NCI-H1105 (cell line): ENCODE results near the gene KLHL29.

Experiments used
- DNase-seq: peaks from one replicate; lab custom pipeline; 2025; lab: John Stamatoyannopoulos, UW

Gene KLHL29

GRCh38 chr2:23695890-23696751 is 311.1 kb downstream of the KLHL29 start:
- no peak for DNase-seq

GRCh38 chr2:23696752-23697045 is 311.7 kb downstream of the KLHL29 start:
- DNase-seq: no peak

GRCh38 chr2:23697256-23698075 is 312.5 kb downstream of the KLHL29 start:
- DNase-seq: no peak

- no peak for DNase-seq
These were observed 313.2 kb downstream of the KLHL29 start for GRCh38 chr2:23698116-23698693.

GRCh38 chr2:23698721-23699579 is 314.0 kb downstream of the KLHL29 start:
- DNase-seq: no peak

GRCh38 chr2:23699580-23699925 is 314.6 kb downstream of the KLHL29 start:
- no peak for DNase-seq

GRCh38 chr2:23700627-23701026 is 315.6 kb downstream of the KLHL29 start:
- no peak for DNase-seq

GRCh38 chr2:23703037-23703582 is 318.1 kb downstream of the KLHL29 start:
- DNase-seq: no peak

GRCh38 chr2:23703583-23704385 is 318.8 kb downstream of the KLHL29 start:
- no peak for DNase-seq

GRCh38 chr2:23705771-23706612 is 321.0 kb downstream of the KLHL29 start:
- no peak for DNase-seq

- DNase-seq: no peak
These were observed 321.7 kb downstream of the KLHL29 start for GRCh38 chr2:23706613-23707078.

GRCh38 chr2:23707096-23707495 is 322.1 kb downstream of the KLHL29 start:
- no peak for DNase-seq

GRCh38 chr2:23708771-23709170 is 323.8 kb downstream of the KLHL29 start:
- no peak for DNase-seq

- DNase-seq: no peak
These were observed 324.3 kb downstream of the KLHL29 start for GRCh38 chr2:23709311-23709710.

- no peak for DNase-seq
These were observed 327.2 kb downstream of the KLHL29 start for GRCh38 chr2:23711979-23712755.

GRCh38 chr2:23712756-23713151 is 327.8 kb downstream of the KLHL29 start:
- DNase-seq: no peak

- no peak for DNase-seq
These were observed 328.4 kb downstream of the KLHL29 start for GRCh38 chr2:23713351-23713750.

- no peak for DNase-seq
These were observed 334.1 kb downstream of the KLHL29 start for GRCh38 chr2:23718931-23719700.
